Measurements from ENCODE around the gene FOXA2.
"Not testable (repeated sequence)": the region's sequence is repeated elsewhere in the genome, so short reads cannot be mapped to it uniquely, and the experiment has no call there.

The FOXA2 gene
- total RNA-seq: 0 reads per million in 2 donors

- no peak for DNase-seq
Observed at GRCh38 chr20:22584522-22584921, at the start of gene FOXA2. FOXA2 (minus strand) TSS chr20:22584572; CDS start chr20:22584278, 294 bp downstream.

GRCh38 chr20:22630701-22631100 lies 46.3 kb upstream of the FOXA2 start:
- DNase-seq: no peak

- DNase-seq: no peak
Observed at GRCh38 chr20:22629927-22630326, 45.6 kb upstream of the FOXA2 start.

GRCh38 chr20:22629447-22629846 lies 45.1 kb upstream of the FOXA2 start:
- no peak for DNase-seq

- no peak for DNase-seq
Observed at GRCh38 chr20:22626496-22626895, 42.1 kb upstream of the FOXA2 start.

- DNase-seq: no peak
Observed at GRCh38 chr20:22623211-22623610, 38.8 kb upstream of the FOXA2 start.

GRCh38 chr20:22620342-22620741 lies 36.0 kb upstream of the FOXA2 start:
- no peak for DNase-seq

- DNase-seq: no peak
Observed at GRCh38 chr20:22619806-22620205, 35.4 kb upstream of the FOXA2 start.

GRCh38 chr20:22619272-22619671 lies 34.9 kb upstream of the FOXA2 start:
- no peak for DNase-seq

GRCh38 chr20:22617160-22617559 lies 32.8 kb upstream of the FOXA2 start:
- DNase-seq: no peak

- DNase-seq: no peak
Observed at GRCh38 chr20:22616551-22616950, 32.2 kb upstream of the FOXA2 start.

GRCh38 chr20:22615425-22615824 lies 31.1 kb upstream of the FOXA2 start:
- DNase-seq: no peak

- DNase-seq: no peak
Observed at GRCh38 chr20:22611636-22612035, 27.3 kb upstream of the FOXA2 start.

GRCh38 chr20:22607695-22608094 lies 23.3 kb upstream of the FOXA2 start:
- DNase-seq: no peak

GRCh38 chr20:22604815-22605214 lies 20.4 kb upstream of the FOXA2 start:
- DNase-seq: no peak

GRCh38 chr20:22601361-22602141 lies 17.2 kb upstream of the FOXA2 start:
- no peak for DNase-seq

- DNase-seq: not testable (repeated sequence)
Observed at GRCh38 chr20:22599258-22599657, 14.9 kb upstream of the FOXA2 start.

GRCh38 chr20:22597303-22597702 lies 12.9 kb upstream of the FOXA2 start:
- DNase-seq: no peak

GRCh38 chr20:22590662-22591061 lies 6.3 kb upstream of the FOXA2 start:
- no peak for DNase-seq

- DNase-seq: no peak
Observed at GRCh38 chr20:22586645-22587310, 2.4 kb upstream of the FOXA2 start.

GRCh38 chr20:22585786-22586493 lies 1.6 kb upstream of the FOXA2 start:
- DNase-seq: no peak

- DNase-seq: no peak
Observed at GRCh38 chr20:22584922-22585785, 782 bp upstream of the FOXA2 start.
